HUES6 (cell line): Measurements from ENCODE around the gene RELL1.

ENCODE experiments used
- H3K27ac ChIP-seq: 2 replicates; pipeline ENCODE4 v1.7.0; 2013; ENCODE audit warnings: low read depth, mild to moderate bottlenecking, low read length, inconsistent platforms
- H3K27me3 ChIP-seq: 2 replicates; pipeline ENCODE4 v1.6.1; 2013; ENCODE audit warnings: low read length; ENCODE audit not compliant: control insufficient read depth, insufficient read depth
- H3K36me3 ChIP-seq: 2 replicates; pipeline ENCODE4 v1.6.1; 2013; ENCODE audit warnings: low read length; ENCODE audit not compliant: control insufficient read depth, insufficient read depth
- H3K4me1 ChIP-seq: 2 replicates; pipeline ENCODE4 v1.6.1; 2013; ENCODE audit warnings: low read length; ENCODE audit not compliant: control insufficient read depth, insufficient read depth
- H3K4me3 ChIP-seq: 2 replicates; pipeline ENCODE4 v1.5.1; 2013; ENCODE audit warnings: low read depth, low read length
- H3K9ac ChIP-seq: one replicate; pipeline ENCODE4 v1.6.1; 2013; ENCODE audit warnings: mild to moderate bottlenecking, low read length
- H3K9me3 ChIP-seq: 2 replicates; pipeline ENCODE4 v1.6.1; 2013; ENCODE audit warnings: low read depth, low read length; ENCODE audit not compliant: control insufficient read depth, insufficient read depth

Gene RELL1

GRCh38 chr4:37568489-37568888 lies 117.7 kb downstream of the RELL1 start:
- H3K27ac ChIP-seq = no peak overlapping the region
- no peaks in the 10 kb centered on the region for H3K9me3 ChIP-seq
- H3K4me1 ChIP-seq = no peaks in the 10 kb centered on the region
- no peak overlapping the region for H3K9ac ChIP-seq
- no peak overlapping the region for H3K4me3 ChIP-seq
- H3K36me3 ChIP-seq = no peaks in the 10 kb centered on the region
- H3K27me3 ChIP-seq = no peaks in the 10 kb centered on the region

GRCh38 chr4:37567836-37568235 lies 118.3 kb downstream of the RELL1 start:
- no peak overlapping the region for H3K4me3 ChIP-seq
- no peak overlapping the region for H3K27ac ChIP-seq
- H3K9ac ChIP-seq = no peak overlapping the region
- no peaks in the 10 kb centered on the region for H3K36me3 ChIP-seq
- H3K27me3 ChIP-seq = no peaks in the 10 kb centered on the region
- no peaks in the 10 kb centered on the region for H3K9me3 ChIP-seq
- no peaks in the 10 kb centered on the region for H3K4me1 ChIP-seq

GRCh38 chr4:37562592-37562991 lies 123.6 kb downstream of the RELL1 start:
- no peak overlapping the region for H3K27ac ChIP-seq
- no peaks in the 10 kb centered on the region for H3K4me1 ChIP-seq
- no peaks in the 10 kb centered on the region for H3K9me3 ChIP-seq
- H3K36me3 ChIP-seq = no peaks in the 10 kb centered on the region
- no peak overlapping the region for H3K4me3 ChIP-seq
- no peak overlapping the region for H3K9ac ChIP-seq
- H3K27me3 ChIP-seq = no peaks in the 10 kb centered on the region

GRCh38 chr4:37561803-37562207 lies 124.4 kb downstream of the RELL1 start:
- no peak overlapping the region for H3K27ac ChIP-seq
- no peaks in the 10 kb centered on the region for H3K9me3 ChIP-seq
- H3K4me3 ChIP-seq = no peak overlapping the region
- no peaks in the 10 kb centered on the region for H3K4me1 ChIP-seq
- no peak overlapping the region for H3K9ac ChIP-seq
- no peaks in the 10 kb centered on the region for H3K36me3 ChIP-seq
- H3K27me3 ChIP-seq = no peaks in the 10 kb centered on the region

- Histone ChIP-seq H3K27ac (no peak overlapping the region), H3K4me1 (no peaks in the 10 kb centered on the region), H3K27me3 (no peaks in the 10 kb centered on the region), H3K36me3 (no peaks in the 10 kb centered on the region), H3K9me3 (no peaks in the 10 kb centered on the region), H3K9ac (no peak overlapping the region), H3K4me3 (no peak overlapping the region)
Observed at GRCh38 chr4:37561196-37561802, 124.9 kb downstream of the RELL1 start.
